Effector CD8-positive, alpha-beta T cell (primary cell): ENCODE results near the gene PCSK5.
"Not testable (repeated sequence)": the region's sequence is repeated elsewhere in the genome, so short reads cannot be mapped to it uniquely, and the experiment has no call there.

ENCODE experiments used
- DNase-seq: peaks from one replicate; lab custom pipeline; 2025; lab: John Stamatoyannopoulos, UW

The PCSK5 gene

DNA sequence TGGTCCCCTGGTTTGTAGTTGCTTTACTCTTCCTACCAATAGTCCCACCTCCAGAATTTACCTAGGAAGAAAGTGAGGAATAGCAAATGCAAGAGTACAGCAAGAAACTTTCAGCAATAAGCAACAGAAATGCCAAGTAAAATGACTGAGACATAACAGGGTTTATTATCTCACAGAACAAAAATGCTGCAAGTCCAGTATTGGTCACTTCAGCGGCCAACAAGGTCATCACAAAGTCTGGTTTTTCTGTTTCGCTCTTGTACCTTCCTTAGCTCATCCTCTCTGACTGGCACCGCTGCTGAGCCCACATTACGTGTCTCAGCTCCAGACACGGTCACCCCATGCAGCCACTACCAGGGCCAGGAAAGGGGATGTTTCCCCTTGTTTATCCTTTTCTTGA lies 421.1 kb downstream of the PCSK5 start:
- DNase-seq: no peak

DNA sequence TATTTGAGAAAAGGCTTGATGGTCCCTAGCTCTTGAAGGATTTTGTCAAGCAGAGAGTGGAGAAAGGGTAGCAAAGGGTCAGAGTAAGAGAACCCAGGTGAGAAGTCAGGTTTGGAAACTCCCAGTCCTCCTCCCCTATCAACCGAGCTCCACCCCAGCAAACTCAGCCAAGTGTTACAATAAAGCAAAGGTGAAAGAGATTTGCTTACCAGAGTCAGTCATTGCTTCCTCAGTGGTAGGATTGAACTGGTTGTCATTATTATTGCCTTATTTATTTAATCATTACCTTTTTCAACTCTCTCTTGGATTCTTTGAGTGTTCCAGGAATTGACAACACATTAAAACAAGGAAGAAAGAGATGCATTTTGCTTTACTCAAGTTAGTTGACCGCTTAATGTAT lies 423.3 kb downstream of the PCSK5 start:
- no peak for DNase-seq

DNA sequence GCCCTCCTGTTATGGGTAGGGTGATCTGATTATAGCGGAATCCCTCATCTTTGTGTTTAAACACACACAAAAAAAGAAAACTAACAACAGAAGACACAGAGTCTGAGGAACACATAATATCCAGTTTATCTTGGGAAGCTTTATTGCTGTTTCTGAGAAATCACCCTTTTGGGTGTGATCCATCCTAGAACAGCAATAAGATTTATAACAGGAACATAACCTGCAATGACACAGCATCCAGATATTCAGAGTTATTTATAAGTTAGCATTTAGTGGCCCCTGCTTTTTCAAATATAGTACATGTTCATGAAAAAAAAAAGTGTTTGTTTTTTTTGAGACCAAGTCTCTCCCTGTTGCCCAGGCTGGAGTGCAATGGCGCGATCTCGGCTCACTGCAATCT lies 423.8 kb downstream of the PCSK5 start:
- no peak for DNase-seq

DNA sequence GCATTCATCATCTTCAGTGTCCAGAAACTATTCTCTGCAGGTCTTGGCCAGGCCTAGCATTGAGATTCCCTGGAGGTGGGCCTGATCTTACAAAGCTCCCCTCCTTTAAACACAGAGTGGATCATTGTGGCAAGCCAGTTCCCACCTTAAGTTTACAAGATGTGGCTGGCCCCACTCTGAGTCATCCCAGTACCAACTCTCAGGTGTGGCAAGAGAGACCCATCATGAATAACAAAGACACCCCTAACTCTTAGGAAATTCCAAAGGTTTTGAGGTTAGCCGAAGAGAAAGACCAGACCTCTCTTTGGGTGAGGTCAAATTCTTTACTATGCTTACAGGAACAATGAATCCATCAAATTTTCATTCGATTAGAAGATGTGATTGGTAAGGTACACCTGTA lies 425.6 kb downstream of the PCSK5 start:
- DNase-seq: no peak

DNA sequence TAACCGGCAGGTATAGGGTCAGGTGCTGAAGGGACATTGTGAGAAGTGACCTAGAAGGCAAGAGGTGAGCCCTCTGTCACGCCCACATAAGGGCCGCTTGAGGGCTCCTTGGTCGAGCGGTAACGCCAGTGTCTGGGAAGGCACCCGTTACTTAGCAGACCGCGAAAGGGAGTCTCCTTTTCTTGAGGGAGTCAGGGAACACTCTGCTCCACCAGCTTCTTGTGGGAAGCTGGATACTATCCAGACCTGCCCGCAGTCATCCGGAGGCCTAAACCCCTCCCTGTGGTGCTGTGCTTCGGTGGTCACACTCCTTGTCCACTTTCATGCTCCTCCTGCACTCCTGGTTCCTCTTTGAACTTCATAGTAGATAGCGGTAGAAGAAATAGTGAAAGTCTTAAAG lies 429.0 kb downstream of the PCSK5 start:
- not testable (repeated sequence) for DNase-seq

DNA sequence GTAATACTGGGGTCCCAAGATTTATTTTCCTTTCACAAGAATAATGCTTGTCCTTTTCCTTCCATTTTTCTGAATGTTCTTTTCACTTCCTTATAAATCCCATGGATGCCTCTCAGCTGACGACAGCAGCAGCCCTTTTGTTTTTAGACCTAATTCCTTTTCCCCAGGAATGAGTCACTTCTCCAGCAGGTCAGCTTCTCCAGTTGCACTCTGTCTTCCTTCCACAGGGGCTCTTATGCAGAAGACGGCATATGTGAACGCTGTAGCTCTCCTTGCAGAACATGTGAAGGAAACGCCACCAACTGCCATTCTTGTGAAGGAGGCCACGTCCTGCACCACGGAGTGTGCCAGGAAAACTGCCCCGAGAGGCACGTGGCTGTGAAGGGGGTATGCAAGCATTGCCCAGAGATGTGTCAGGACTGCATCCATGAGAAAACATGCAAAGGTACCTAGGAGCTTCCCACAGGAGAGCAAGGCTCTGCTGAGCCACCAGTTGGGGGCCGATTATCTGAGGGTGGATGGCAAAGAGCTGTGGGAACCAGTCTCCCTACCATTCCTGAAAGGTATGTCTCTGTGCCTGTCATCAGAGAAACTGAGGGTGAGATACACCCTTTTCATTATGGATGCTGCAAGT lies 430.8 kb downstream of the PCSK5 start:
- no peak for DNase-seq

DNA sequence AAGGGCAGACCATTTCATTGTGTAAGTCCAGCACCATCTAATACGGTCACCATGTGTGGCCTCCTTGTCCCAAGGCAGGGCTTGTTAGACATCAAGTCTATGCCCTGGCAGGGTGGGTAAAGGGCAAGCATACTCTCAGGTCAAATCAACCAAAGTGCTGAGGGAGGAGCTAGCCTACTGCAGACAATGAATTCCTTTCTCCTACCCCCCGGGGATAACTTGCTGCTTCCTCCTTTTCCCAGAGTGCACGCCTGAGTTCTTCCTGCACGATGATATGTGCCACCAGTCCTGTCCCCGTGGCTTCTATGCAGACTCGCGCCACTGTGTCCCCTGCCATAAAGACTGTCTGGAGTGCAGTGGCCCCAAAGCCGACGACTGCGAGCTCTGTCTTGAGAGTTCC lies 432.3 kb downstream of the PCSK5 start:
- DNase-seq: no peak

DNA sequence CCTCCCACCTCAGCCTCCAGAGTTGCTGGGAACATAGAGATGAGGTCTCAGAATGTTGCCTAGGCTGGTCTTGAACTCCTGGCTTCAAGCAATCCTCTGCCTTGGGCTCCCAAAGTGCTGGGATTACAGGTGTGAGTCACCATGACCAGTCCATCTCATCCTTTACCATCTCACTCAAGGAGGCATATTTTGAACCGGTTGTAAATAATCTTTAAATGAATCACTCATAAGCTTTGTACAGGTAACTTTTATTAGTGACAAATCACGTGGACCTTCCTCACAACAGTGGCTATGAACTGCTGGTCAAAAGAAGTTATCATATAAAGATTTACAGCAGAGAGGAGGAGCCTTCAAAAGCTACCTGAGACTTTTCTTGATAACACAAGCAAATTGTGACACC lies 433.0 kb downstream of the PCSK5 start:
- DNase-seq: no peak

DNA sequence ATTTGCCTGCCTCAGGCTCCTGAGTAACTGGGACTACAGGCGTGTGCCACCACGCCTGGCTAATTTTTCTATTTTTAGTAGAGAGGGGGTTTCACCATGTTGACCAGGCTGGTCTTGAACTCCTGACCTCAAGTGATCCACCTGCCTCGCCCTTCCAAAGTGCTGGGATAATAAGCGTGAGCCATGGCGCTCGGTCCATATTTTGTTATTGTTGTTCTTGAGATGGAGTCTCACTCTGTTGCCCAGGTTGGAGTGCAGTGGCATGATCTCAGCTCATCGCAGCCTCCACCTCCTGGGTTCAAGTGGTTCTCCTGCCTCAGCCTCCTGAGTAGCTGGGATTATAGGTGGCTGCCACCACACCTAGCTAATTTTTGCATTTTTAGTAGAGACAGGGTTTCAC lies 433.6 kb downstream of the PCSK5 start:
- DNase-seq: not testable (repeated sequence)

DNA sequence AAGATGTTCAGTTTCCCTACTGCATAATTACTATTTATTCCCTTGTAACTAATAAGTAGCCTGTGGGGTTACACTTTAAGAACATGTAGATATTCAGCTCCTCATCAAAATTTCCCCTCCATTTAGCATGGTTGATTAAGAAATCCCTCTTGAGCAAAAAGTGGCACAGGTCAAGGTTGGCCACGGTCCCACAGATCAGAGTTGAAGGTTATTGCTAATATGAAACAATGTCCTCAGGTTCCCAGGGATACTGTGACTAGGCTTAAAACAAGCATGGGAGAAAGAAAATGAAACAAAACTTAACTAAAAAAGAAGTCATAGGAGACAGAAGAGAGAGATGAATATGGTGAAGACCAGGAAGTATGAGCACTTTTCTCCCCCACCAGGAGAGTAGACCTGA lies 439.6 kb downstream of the PCSK5 start:
- no peak for DNase-seq

DNA sequence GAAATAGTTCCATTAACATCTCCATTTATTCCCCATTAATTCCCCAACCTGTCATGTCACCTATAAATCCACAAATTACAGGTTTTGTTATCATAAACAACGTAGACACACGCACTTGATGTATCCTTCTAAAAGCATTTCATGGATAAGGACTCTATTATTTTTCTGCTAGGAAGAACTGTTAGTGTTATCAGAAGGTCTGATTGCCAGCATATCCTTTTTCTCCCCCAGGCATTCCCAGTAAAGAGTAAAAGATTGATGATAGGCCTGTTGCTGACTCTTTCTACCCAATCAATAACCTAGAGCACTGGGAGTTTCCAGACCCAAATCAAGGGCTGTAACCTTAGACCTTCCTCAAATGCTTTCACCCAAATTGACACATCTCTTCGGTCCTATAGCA lies 442.9 kb downstream of the PCSK5 start:
- no peak for DNase-seq

DNA sequence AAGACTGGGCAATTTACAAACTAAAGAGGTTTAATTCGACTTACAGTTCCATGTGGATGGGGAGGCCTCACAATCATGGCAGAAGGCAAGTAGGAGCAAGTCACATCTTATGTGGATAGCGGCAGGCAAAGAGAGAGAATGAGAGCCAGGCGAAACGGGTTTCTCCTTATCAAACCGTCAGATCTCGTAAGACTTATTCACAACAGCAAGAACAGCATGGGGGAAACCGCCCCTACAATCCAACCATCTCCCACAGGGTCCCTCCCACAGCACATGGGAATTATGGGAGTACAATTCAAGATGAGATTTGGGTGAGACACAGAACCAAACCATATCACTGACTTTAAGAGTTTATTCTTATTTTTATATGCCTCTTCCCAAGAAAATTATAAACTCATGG lies 443.5 kb downstream of the PCSK5 start:
- DNase-seq: no peak

DNA sequence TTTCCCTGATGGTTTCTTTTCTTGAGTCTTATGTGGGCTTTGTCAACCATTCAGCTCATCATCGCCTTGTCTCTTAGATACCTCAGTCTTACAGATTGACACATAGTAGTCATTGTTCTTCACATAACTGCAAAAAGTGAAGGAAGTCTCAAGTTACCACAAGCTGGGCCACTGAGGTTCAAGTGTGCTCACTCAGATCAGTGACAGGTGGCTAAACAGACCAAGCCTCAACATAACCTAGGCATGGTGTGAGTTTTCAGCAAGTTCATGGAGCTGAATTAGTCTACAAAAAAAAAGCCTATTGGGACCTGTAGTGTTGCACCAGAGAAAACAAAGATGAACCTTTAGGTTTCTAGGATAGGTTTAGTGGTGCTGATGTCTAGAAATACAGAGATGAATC lies 445.6 kb downstream of the PCSK5 start:
- no peak for DNase-seq

DNA sequence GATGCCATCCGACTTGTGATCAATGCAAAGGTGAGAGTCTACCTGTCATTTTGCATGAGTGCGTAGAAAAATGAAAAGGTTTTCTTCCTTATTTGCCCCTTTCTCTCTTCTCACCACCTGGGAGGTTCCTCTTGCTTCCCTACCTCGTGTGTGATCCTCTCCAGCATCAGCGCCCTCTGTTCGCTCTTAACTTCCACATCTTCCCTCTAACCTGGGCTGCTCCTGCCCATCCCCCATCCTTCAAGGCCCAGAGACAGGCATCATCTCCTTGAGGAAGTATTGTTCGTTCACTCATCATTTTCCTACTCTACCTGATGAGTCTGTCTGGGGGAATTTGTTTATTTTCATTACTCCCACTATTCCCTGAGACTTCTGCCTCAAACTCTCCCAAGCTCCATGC lies 447.9 kb downstream of the PCSK5 start:
- DNase-seq: no peak

DNA sequence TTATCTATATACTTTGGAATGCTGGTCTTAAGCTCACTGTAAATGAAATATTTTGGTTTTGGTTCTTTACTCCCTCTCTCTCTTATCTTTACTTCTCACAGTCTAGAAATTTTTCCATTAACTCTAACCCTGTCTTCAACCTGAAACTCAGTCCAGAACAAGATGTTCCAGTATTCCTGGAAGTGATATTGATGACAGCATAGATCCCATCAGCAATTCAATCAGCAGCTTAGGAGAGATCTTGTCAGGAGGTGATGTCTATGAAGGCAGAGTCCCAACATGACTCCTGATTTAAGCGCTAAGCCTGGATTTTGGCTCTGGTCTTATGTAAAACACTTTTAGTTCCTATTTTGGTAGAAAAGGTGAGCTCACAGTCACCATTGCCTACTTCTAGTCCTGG lies 451.1 kb downstream of the PCSK5 start:
- DNase-seq: no peak

DNA sequence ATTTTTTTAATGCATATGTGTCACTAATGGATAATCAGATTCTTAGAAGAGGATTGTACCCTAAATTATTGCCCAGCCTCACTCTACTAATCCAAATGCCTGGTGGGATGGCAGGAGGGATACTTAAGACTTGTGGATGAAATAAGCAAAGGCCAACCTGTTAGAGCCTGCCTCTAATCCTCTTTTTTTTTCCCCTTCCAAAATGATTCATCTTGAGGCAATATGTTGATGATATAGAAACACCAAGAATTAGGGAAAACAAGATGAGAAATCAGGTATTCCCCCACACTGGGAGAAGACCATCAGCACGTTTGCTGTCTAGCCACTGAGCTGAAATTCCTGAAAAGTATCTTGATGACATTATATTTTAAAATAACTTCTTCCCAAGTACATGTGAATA lies 451.7 kb downstream of the PCSK5 start:
- no peak for DNase-seq

DNA sequence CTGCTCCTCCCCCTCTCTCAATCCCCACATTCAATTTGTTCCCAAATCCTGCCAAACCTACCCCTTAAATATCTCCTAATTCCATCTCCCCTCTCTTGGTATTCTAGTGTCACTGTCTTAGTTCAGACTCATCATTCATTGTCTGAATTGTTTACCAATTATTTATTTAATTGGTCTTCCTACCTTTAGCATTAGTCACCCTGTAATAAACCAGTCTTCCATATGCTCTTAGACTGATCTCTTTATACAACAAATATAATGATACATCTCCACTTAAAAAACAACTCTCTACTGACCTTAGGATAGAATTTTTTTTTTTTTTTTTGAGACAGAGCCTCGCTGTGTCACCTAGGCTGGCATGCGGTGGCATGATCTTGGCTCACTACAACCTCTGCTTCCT lies 452.4 kb downstream of the PCSK5 start:
- no peak for DNase-seq

DNA sequence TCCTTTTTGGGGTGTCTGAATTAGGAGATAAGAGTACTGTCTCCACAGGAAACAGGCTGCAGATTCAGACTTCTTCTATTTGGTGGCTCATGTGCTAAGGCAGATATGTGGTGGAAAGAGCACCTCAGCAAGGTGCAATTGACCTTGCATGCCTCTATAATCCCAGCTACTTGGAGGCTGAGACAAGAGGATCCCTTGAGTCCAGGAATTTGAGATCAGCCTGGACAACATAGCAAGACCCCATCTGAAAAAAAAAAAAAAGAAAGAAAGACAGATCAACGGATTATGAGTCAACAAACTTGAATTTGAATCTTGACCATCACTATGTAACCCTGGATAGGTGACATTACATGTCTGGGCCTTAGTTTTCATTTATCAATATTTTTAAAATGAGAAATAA lies 459.4 kb downstream of the PCSK5 start:
- DNase-seq: no peak

DNA sequence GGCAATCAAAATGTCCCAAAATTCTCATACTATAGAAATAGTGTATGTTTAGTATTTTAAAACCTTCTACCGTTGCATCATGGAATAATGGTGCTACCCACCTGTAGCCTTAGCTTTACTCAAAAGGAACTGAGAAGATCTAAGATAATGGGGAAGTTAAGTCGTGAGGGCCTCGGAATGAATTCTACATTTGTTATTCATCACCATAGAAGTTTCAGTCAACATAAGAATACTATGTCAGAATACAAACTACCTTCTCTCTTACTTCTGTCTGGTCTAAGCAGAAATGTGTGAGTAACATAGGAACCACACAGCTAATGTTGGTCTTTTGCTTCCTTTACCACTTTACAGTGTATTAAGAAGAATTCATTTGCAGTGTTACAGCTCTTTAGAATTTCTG lies 460.5 kb downstream of the PCSK5 start:
- DNase-seq: no peak

DNA sequence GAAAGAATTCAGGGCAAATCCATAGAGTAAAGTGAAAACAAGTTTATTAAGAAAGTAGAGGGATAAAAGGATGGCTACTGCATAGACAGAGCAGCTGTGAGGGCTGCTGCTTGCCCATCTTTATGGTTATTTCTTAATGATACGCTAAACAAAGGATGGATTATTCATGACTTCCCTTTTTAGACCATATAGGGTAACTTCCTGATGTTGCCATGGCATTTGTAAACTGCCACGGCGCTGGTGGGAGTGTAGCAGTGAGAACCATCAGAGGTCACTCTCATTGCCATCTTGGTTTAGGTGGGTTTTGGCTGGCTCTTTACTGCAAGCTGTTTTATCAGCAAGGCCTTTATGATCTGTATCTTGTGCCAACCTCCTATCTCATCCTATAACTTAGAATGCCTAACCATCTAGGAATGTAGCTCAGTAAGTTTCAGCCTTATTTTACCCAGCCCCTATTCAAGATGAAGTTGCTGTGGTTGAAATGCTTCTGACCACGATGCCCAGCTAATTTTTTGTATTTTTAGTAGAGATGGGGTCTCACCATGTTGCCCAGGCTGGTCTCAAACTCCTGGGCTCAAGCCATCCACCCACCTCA lies 461.6 kb downstream of the PCSK5 start:
- no peak for DNase-seq

DNA sequence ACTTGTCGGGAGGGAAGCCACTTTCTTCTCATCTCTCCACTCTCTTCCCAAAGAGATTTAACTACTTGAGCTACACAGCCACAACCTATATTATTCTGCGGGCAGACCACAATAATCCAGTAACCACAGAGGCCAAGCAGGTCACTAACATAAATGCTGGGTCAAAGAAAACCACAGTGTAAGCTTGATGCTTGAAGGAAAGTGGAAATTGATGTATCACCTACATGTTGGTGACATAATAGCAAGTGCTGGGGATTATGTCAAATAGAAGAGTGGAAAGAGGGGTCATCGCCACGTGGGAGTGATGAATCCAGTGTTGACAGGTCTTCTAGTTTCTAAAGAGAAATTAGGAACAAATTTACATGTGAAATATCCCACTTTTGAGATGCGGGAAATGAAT lies 462.8 kb downstream of the PCSK5 start:
- no peak for DNase-seq

DNA sequence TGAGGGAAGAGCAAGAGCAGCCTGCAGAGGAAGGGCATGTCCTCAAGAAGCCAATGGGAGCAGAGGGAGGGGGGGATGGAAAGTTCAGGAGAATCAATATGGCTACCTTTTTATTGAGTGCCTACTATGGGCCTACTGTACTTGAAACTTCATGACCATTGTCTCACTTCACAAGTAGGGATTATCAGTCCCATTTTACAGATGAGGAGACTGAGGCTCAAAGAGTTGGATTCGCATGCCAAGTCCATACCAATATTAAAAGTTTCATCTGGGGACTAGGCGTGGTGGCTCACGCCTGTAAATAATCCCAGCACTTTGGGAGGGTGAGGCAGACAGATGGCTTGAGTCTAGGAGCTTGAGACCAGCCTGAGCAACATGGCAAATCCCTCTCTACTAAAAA lies 463.7 kb downstream of the PCSK5 start:
- no peak for DNase-seq

DNA sequence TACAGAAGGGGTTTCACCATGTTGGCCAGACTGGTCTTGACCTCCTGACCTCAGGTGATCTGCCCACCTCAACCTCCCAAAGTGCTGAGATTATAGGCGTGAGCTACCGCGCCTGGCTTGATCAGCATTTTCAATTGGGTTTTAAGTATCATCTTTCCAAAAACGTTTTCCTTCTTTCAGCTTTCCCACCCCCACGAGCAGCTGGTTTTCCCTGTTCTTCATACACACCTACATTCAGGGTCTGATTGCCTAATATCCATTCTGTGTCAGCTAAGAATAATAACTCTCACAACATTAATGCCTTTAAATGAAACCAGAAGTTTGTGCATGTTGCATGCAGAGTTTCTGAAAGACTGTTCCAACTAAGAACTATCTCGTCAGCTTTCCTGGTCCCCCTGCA lies 465.4 kb downstream of the PCSK5 start:
- DNase-seq: no peak

DNA sequence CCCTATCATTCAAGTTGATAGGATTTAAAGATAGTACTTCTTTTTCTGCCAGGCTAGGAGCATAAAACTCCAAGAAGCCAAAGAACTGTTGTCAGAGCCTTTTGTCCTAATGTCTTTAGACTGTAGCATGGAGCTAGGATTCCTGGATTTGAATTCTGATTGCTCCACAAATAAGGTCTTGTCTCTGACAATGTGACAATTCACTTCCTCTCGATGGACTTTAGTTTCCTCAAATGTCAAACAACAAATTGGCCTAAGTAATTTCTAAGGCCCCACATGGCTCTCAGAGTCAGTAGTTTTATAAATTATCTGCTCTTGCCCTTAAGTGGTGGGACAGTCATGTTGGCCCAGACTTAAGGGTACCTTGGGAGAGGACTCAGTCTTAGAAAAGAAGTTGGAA lies 467.1 kb downstream of the PCSK5 start:
- DNase-seq: no peak
